Spleen (tissue), 11 donors: ENCODE results near the gene DLX1. TPM values are rescaled to one million over a fixed set of nuclear protein-coding genes. Genes with fewer than 3 reads are reported as not detected.

ENCODE experiments used
- DNase-seq: peaks from one replicate; pipeline ENCODE4 v3.0.0-alpha.2; 2020
- H3K27ac ChIP-seq, 8 donors: fragments of 200-600 bp; sonication (generic) in 7 of 8; 1 replicate in 4 of 8; 2 replicates in 4 of 8; pipeline versions ENCODE4 v1.5.0 to v1.8.0; 2016 to 2021; ENCODE audit warnings: inconsistent platforms in 4 of 8, mild to moderate bottlenecking in 4 of 8, moderate library complexity in 1 of 8
- H3K27me3 ChIP-seq, 7 donors: fragments of 200-600 bp; sonication (generic) in 6 of 7; replicated peaks in 1 of 7; 1 replicate in 4 of 7; 2 replicates in 3 of 7; pipeline versions ENCODE4 v1.5.0 to v1.8.0; 2016 to 2021; ENCODE audit warnings: inconsistent platforms in 3 of 7, mild to moderate bottlenecking in 1 of 7
- H3K36me3 ChIP-seq, 6 donors: fragments of 200-600 bp; sonication (generic) in 5 of 6; 1 replicate in 4 of 6; 2 replicates in 2 of 6; pipeline versions ENCODE4 v1.5.0 to v1.8.0; 2016 to 2021; ENCODE audit warnings: inconsistent platforms in 2 of 6
- H3K4me1 ChIP-seq, 6 donors: fragments of 200-600 bp; sonication (generic) in 5 of 6; 1 replicate in 3 of 6; 2 replicates in 3 of 6; pipeline versions ENCODE4 v1.5.0 to v1.8.0; 2016 to 2021; ENCODE audit warnings: inconsistent platforms in 3 of 6
- H3K4me3 ChIP-seq, 8 donors: fragments of 200-600 bp; sonication (generic) in 7 of 8; 1 replicate in 4 of 8; 2 replicates in 4 of 8; pipeline versions ENCODE4 v1.5.0 to v1.8.0; 2016 to 2021; ENCODE audit warnings: inconsistent platforms in 4 of 8, mild to moderate bottlenecking in 4 of 8, moderate library complexity in 2 of 8
- H3K9me3 ChIP-seq, 8 donors: fragments of 200-600 bp; sonication (generic) in 7 of 8; 1 replicate in 4 of 8; 2 replicates in 4 of 8; pipeline versions ENCODE4 v1.5.0 to v1.8.0; 2016 to 2021; ENCODE audit warnings: inconsistent platforms in 4 of 8
- CTCF ChIP-seq, 11 experiments: fragments of 200-600 bp in 7 of 11; fragments of 450-650 bp in 4 of 11; sonication (generic) in 4 of 11; IDR thresholded peaks in 8 of 11; conservative IDR thresholded peaks in 3 of 11; 1 replicate in 7 of 11; 2 replicates in 4 of 11; pipeline versions ENCODE4 v1.4.0 to v1.8.0; 2016 to 2021; ENCODE audit warnings: antibody characterized with exemption in 11 of 11, inconsistent platforms in 4 of 11, mild to moderate bottlenecking in 1 of 11
- POLR2A ChIP-seq, 3 donors: fragments of 450-650 bp; IDR thresholded peaks; one replicate each; pipeline ENCODE4 v1.5.1; 2017; ENCODE audit warnings: antibody characterized with exemption in 3 of 3, mild to moderate bottlenecking in 1 of 3
- POLR2AphosphoS5 ChIP-seq, 3 donors: sonication (generic); formaldehyde crosslinking; IDR thresholded peaks; one replicate each; pipeline ENCODE4 v1.5.1; 2017; ENCODE audit warnings: antibody characterized with exemption in 3 of 3
- WGBS, 5 donors: extraction: QIAGEN DNeasy Blood & Tissue Kit in 3 of 5; methylation state at CpG; one replicate each; pipeline versions ENCODE4 v1.1.5 to v1.1.7; 2013 to 2018; 5-methylcytosine and 5-hydroxymethylcytosine counted together
- intact Hi-C: fragments of 100-400 bp; cut with DNase I; formaldehyde crosslinking; loops from one replicate; pipeline ENCODE4 v1.15.0; 2023; ENCODE audit warnings: low total_unique reads
- polyA plus RNA-seq, 3 donors: library from polyadenylated mRNA; stranded (reverse); fragments of 200-250 nt; gene quantifications; one replicate each; pipeline ENCODE4 v1.2.1, GENCODE V29; 2013
- total RNA-seq, 7 donors: library from RNA; depleted of rRNA in 3 of 7; stranded (reverse); fragments of >200 nt in 3 of 7; fragmentation: NEBNext Ultra II Directional in 4 of 7; extraction: Animal tissue kit (Norgen Biotek cat#: 25700) in 4 of 7; gene quantifications; one replicate each; pipeline versions ENCODE4 v1.1.0 to v1.2.1, GENCODE V29; 2016 to 2021
- donor health status: healthy with polysubstance abuse.
- donor health status: DM: no; HTN: no; CAD: no; lungs with moderate emphysema.
- donor health status: DM: no; HTN: no; CAD: no.
- donor health status: Bipolar disorder and iron deficiency.
- donor health status: healthy.
- donor health status: DM: no; HTN: no; CAD: no.
- donor health status: DM: yes; HTN: yes; CAD: no.

Gene DLX1
- total and polyA plus RNA-seq, 10 donors = 0.16 TPM; not detected in 9

DNA sequence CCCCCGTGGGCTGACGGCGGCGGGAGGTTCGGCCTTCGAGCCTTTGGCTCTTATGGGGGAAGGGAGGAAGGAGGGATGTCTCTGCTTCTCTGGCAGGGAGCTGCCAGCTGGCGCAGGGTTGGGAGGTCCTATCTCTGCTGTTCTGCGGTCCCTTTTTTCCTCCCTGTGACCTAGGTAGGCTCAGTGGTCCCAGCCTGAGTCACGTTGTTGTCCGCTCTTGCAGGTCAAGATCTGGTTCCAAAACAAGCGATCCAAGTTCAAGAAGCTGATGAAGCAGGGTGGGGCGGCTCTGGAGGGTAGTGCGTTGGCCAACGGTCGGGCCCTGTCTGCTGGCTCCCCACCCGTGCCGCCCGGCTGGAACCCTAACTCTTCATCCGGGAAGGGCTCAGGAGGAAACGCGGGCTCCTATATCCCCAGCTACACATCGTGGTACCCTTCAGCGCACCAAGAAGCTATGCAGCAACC, 2.5 kb downstream of the DLX1 start:
- WGBS, 5 donors = 5 to 19% (median 5%) methylated on average over 19 to 23 of the region's 23 CpGs
- H3K36me3 ChIP-seq = no peaks in the 10 kb centered on the region
- TF ChIP-seq CTCF (IDR thresholded peaks at IDR 0.05 in 8 of 11, conservative IDR thresholded peaks at IDR 0.05 in 3 of 11) (no peak), POLR2AphosphoS5 (IDR thresholded peaks at IDR 0.05) (no peak), POLR2A (IDR thresholded peaks at IDR 0.05) (no peak)
- H3K9me3 ChIP-seq = peaks cover 0 to 24% (median 0%) of the 10 kb centered on the region in 8 donors
- H3K27ac ChIP-seq = no peak overlapping the region
- intact Hi-C loops = no loop called here
- peak overlapping the region in 1 of 8 donors; percentile 30 for H3K4me3 ChIP-seq
- DNase-seq = no peak
- peaks cover 51 to 100% (median 100%) of the 10 kb centered on the region in 7 donors for H3K27me3 ChIP-seq
- peaks cover 18 to 71% (median 47%) of the 10 kb centered on the region in 6 donors for H3K4me1 ChIP-seq

GRCh38 chr2:172088245-172089004, 3.1 kb downstream of the DLX1 start:
- H3K27me3 ChIP-seq = peaks cover 53 to 100% (median 100%) of the 10 kb centered on the region in 7 donors
- peaks cover 14 to 69% (median 41%) of the 10 kb centered on the region in 6 donors for H3K4me1 ChIP-seq
- H3K4me3 ChIP-seq = peak overlapping the region in 1 of 8 donors; percentile 30
- TF ChIP-seq POLR2A (IDR thresholded peaks at IDR 0.05) (no peak), POLR2AphosphoS5 (IDR thresholded peaks at IDR 0.05) (no peak), CTCF (IDR thresholded peaks at IDR 0.05 in 8 of 11, conservative IDR thresholded peaks at IDR 0.05 in 3 of 11) (no peak)
- no peak for DNase-seq
- no peaks in the 10 kb centered on the region for H3K36me3 ChIP-seq
- H3K9me3 ChIP-seq = peaks cover 0 to 24% (median 0%) of the 10 kb centered on the region in 8 donors
- WGBS, 5 donors = 6 to 15% (median 13%) methylated on average over 33 to 37 of the region's 37 CpGs
- intact Hi-C loops = no loop called here
- no peak overlapping the region for H3K27ac ChIP-seq

DNA sequence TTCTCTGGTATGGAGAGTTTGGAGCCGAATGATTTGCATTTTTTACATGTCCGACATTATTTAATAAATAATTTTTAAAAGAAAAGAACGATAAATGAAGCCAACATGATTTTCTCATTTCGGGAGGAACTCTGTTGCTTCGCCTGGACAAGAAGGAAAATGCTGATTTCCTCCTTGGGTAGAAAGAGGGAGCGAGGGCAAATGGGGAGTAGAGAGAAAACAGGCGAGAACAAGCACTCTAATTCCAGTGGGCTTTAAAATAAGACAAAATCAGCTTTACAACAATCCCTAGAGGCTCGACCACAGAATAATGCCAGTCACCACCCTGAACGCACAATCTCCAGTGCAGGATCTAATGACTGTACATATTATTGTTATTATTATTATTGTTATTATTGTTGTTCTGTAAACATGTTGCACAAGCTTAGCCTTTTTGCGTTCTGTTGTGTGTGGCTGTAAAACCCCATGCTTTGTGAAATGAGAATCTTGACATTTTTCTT, 3.7 kb downstream of the DLX1 start:
- whole genome bisulfite sequencing, 5 donors = 9 to 18% (median 15%) methylated on average over 10 of the region's 10 CpGs
- TF ChIP-seq POLR2A (IDR thresholded peaks at IDR 0.05) = no peak
- no peak for TF ChIP-seq POLR2AphosphoS5 (IDR thresholded peaks at IDR 0.05)
- TF ChIP-seq CTCF (IDR thresholded peaks at IDR 0.05 in 8 of 11, conservative IDR thresholded peaks at IDR 0.05 in 3 of 11) = no peak
- Histone ChIP-seq H3K4me3 (no peak overlapping the region), H3K4me1 (peaks cover 16 to 69% (median 41%) of the 10 kb centered on the region in 6 donors), H3K9me3 (peaks cover 0 to 30% (median 0%) of the 10 kb centered on the region in 8 donors), H3K27me3 (peaks cover 54 to 100% (median 100%) of the 10 kb centered on the region in 7 donors), H3K36me3 (no peaks in the 10 kb centered on the region), H3K27ac (no peak overlapping the region)
- intact Hi-C loops = no loop called here
- DNase-seq = no peak

DNA sequence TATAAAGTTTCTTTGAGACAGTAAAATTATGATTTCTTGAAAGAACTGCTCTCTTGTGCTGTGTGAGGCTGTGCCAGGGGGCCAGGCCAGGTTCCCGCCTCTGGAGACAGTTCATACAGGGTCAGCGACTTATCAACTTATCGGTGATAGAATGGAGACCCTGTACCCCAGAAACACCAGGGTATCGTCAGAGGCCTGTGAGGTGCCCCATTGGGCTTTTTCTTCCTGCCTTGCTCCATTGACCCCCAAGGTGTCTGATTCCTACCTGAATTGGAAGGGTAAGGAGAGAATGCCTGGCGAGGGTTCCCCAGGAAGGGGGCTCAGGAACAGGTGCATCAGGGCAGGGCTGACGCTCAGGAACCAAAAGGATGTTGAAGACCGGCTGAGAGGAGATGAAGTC, 4.3 kb downstream of the DLX1 start:
- Histone ChIP-seq H3K36me3 (no peaks in the 10 kb centered on the region), H3K4me1 (peaks cover 17 to 69% (median 41%) of the 10 kb centered on the region in 6 donors), H3K9me3 (peaks cover 0 to 34% (median 0%) of the 10 kb centered on the region in 8 donors), H3K27me3 (peaks cover 54 to 100% (median 100%) of the 10 kb centered on the region in 7 donors), H3K4me3 (no peak overlapping the region), H3K27ac (no peak overlapping the region)
- intact Hi-C loops = no loop called here
- WGBS, 5 donors = 23 to 38% (median 27%) methylated on average over 7 of the region's 7 CpGs
- TF ChIP-seq POLR2AphosphoS5 (IDR thresholded peaks at IDR 0.05) (no peak), CTCF (IDR thresholded peaks at IDR 0.05 in 8 of 11, conservative IDR thresholded peaks at IDR 0.05 in 3 of 11) (no peak)
- no peak for DNase-seq
